ENCODE measurements around the gene TFB1M. TPM values are rescaled to one million over a fixed set of nuclear protein-coding genes. Genes with fewer than 3 reads are reported as not detected.
A peak's percentile ranks its signal among the peaks of the same experiment; 100 is the strongest.

TFB1M gene
- total and polyA plus RNA-seq, 2 donors (not counting 3 experiments of a cell fraction or from before 2014, with no cell fraction given): 12.9 to 35.5 TPM

GRCh38 chr6:155328539-155329459, 14.5 kb upstream of the TFB1M start:
- no TSS peak for BruUV-seq (replicated peaks)
- Histone ChIP-seq H3K4me1 (ENCODE audit: control insufficient read depth, extremely low read depth, insufficient read depth, low read length) (peaks cover 9% of the 10 kb centered on the region), H2AFZ (ENCODE audit: low read depth, low read length) (peak overlapping the region; percentile 96), H3K9me1 (replicated peaks; ENCODE audit: control insufficient read depth, extremely low read depth, insufficient read depth, low read length) (no peaks in the 10 kb centered on the region), H3K9me3 (replicated peaks; ENCODE audit: control insufficient read depth, insufficient read depth, low read length) (no peaks in the 10 kb centered on the region), H3K4me3 (replicated peaks in 1 of 3; ENCODE audit: insufficient read depth in 1 of 3, low read depth in 1 of 3, low read length in 3 of 3) (no peak overlapping the region), H3K27me3 (ENCODE audit: control insufficient read depth in 2 of 2, insufficient read depth in 2 of 2, low read length in 2 of 2) (no peaks in the 10 kb centered on the region), H3K27ac (ENCODE audit: insufficient read depth, low read depth, low read length) (peak overlapping the region; percentile 11), H3K79me2 (ENCODE audit: control insufficient read depth, insufficient read depth, low read length) (no peaks in the 10 kb centered on the region), H3K36me3 (ENCODE audit: control insufficient read depth in 2 of 2, extremely low read depth in 1 of 2, insufficient read depth in 2 of 2, low read length in 2 of 2) (no peaks in the 10 kb centered on the region), H3K9ac (replicated peaks; ENCODE audit: extremely low read depth, insufficient read depth, low read length) (no peak overlapping the region), H4K20me1 (replicated peaks; ENCODE audit: control insufficient read depth, extremely low read depth, insufficient read depth, low read length) (no peaks in the 10 kb centered on the region), H3K4me2 (ENCODE audit: insufficient read depth, low read length) (no peak overlapping the region)
- ChIA-PET CTCF (interaction anchor here (0.6 to 3.5 kb wide), 11 partner anchors 165 to 1717 kb away, joined by 3 to 56 read pairs (median 5); no protein-coding TSS in a partner anchor), POLR2A (no interaction called here)
- peak; percentile 7 for DNase-seq (ENCODE audit: low read depth, low spot score)
- intact Hi-C loops (cut with micrococcal nuclease): loop anchor here (5.0 to 10.0 kb wide), 7 partner anchors 376 to 1449 kb away; partner anchors contain the start of gene ARID1B
- dilution Hi-C loops (cut with MboI; ENCODE audit: extremely low pct_ligation_motif_present, low sequenced_read_pairs): no loop called here
- no peak for TF ChIP-seq MYC (IDR thresholded peaks at IDR 0.05; ENCODE audit: low read depth, low read length)
- no peak for TF ChIP-seq CTCF (IDR thresholded peaks at IDR 0.05; ENCODE audit: extremely low read depth in 1 of 2, insufficient read depth in 1 of 2, low read depth in 1 of 2, low read length in 2 of 2)
- TF ChIP-seq GATA2 (IDR thresholded peaks at IDR 0.05; ENCODE audit: insufficient read depth, insufficient read length, low read depth, low read length): no peak
- no peak for TF ChIP-seq MAX (IDR thresholded peaks at IDR 0.05; ENCODE audit: insufficient read depth, insufficient read length)
- no peak for TF ChIP-seq EZH2 (IDR thresholded peaks at IDR 0.05; ENCODE audit: borderline replicate concordance, low read depth, low read length, severe bottlenecking)
- no peak for TF ChIP-seq POLR2A (IDR thresholded peaks at IDR 0.05; ENCODE audit: low read depth, low read length)
- no peak for TF ChIP-seq POLR2AphosphoS5 (IDR thresholded peaks at IDR 0.05; ENCODE audit: insufficient read depth, low read depth, low read length)
- TF ChIP-seq FOS (IDR thresholded peaks at IDR 0.05; ENCODE audit: borderline replicate concordance, insufficient read depth, low read length): no peak
- no peak for TF ChIP-seq JUN (IDR thresholded peaks at IDR 0.05; ENCODE audit: borderline replicate concordance, insufficient read depth, insufficient read length, low read depth)
- FAIRE-seq: no peak

All from endothelial cell of umbilical vein (primary cell).